ENCODE measurements around the gene COLQ. TPM values are rescaled to one million over a fixed set of nuclear protein-coding genes. Genes with fewer than 3 reads are reported as not detected.

The COLQ gene
- total RNA-seq, 6 experiments from 2014 or later = 0.25 to 1.2 (median 0.83) TPM

DNA sequence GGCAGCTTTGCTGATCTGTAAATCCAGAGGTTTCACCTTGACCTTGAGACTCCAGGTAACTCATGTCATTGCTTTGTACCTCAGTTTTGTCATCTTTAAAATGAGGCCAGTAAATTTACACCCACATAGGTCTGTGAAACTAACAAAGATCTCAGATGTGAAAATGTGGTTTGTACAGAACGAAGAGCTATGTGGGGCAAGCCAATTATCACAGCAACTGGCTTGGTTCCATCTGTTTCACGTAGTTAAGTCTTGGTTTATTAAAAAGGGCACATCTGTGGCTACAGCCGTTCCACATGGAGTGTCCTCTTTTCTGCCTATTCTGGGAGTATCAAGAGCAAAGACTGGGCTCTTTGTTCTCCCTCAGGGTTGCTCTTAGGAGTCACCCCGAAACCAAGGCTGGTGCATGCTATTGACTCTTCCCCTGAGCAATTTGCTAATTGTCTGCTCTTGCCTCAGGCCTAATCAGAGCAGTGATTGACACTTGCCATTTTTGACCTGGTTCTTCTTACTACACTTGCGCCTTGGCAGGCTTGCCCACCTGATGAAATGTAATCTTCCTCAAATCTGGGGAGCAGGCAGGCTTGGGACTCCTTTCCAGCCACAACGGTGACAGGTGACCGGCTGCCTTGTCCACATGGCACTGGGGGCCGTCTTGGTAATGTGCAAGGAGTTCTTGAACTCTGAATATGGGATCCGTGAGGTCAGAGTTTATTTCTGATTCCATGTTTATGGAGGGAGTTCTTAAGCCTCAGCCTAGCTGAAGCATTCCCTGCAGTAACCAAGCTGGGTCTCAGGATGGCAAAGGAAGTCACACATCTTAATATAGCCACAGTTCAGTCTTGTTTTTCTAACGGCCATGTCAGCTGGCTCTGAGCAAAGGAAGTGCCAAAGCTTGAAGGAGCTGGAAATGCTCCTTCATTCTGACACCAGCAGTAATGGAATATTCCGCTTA, 54.0 kb downstream of the COLQ start:
- no peak for DNase-seq
- no peak overlapping the region for H3K4me3 ChIP-seq
- H3K27ac ChIP-seq = no peak overlapping the region
- TF ChIP-seq CTCF (IDR thresholded peaks at IDR 0.05) (no peak), POLR2A (IDR thresholded peaks at IDR 0.05) (no peak)
- intact Hi-C loops (cut with DNase I) = no loop called here
- ATAC-seq = peak in 1 of 4 donors; percentile 28
- H3K27me3 ChIP-seq = no peaks in the 10 kb centered on the region
- no peaks in the 10 kb centered on the region for H3K36me3 ChIP-seq
- 78% methylated on average over 9 of the region's 11 CpGs for WGBS (ENCODE audit: insufficient coverage, low coverage, low lambda C conversion rate, missing lambda C conversion rate)
- H3K9me3 ChIP-seq = no peaks in the 10 kb centered on the region
- H3K4me1 ChIP-seq = no peaks in the 10 kb centered on the region

- no peaks in the 10 kb centered on the region for H3K27me3 ChIP-seq
- ATAC-seq (no peak), DNase-seq (no peak)
- H3K4me3 ChIP-seq = no peak overlapping the region
- intact Hi-C loops (cut with DNase I) = no loop called here
- no peaks in the 10 kb centered on the region for H3K4me1 ChIP-seq
- H3K9me3 ChIP-seq = no peaks in the 10 kb centered on the region
- no peak for TF ChIP-seq POLR2A (IDR thresholded peaks at IDR 0.05)
- no peak for TF ChIP-seq CTCF (IDR thresholded peaks at IDR 0.05)
- no peaks in the 10 kb centered on the region for H3K36me3 ChIP-seq
- no peak overlapping the region for H3K27ac ChIP-seq
- 95% methylated on average over 3 of the region's 6 CpGs for whole genome bisulfite sequencing (ENCODE audit: insufficient coverage, low coverage, low lambda C conversion rate, missing lambda C conversion rate)
These were observed 55.5 kb downstream of the COLQ start for GRCh38 chr3:15465876-15466585.

DNA sequence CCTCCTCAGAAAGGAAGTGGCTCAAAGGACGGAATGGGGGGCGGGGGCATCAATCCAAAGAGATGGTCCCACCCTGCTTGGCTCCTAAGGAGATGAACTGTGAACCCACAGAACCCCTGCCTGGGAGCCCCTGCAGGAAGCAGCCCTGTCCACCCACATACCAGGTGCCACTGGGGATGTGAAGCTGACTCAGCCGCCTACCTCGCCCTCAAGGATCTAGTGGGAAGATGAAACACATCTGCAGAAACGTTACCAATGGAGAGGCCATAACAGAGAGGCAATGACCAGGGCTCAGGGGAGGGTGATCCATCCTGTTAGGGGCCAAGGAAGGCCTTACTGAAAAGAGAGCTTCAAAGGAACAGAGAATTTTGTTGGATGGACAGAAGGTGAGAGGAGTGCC, 59.1 kb downstream of the COLQ start:
- intact Hi-C loops (cut with DNase I) = no loop called here
- no peaks in the 10 kb centered on the region for H3K27me3 ChIP-seq
- WGBS (ENCODE audit: insufficient coverage, low coverage, low lambda C conversion rate, missing lambda C conversion rate) = 74% methylated on average over 3 of the region's 5 CpGs
- ATAC-seq = no peak
- no peak overlapping the region for H3K4me3 ChIP-seq
- no peak overlapping the region for H3K27ac ChIP-seq
- no peaks in the 10 kb centered on the region for H3K4me1 ChIP-seq
- H3K9me3 ChIP-seq = no peaks in the 10 kb centered on the region
- no peak for TF ChIP-seq POLR2A (IDR thresholded peaks at IDR 0.05)
- no peak for TF ChIP-seq CTCF (IDR thresholded peaks at IDR 0.05)
- H3K36me3 ChIP-seq = no peaks in the 10 kb centered on the region
- no peak for DNase-seq

GRCh38 chr3:15460891-15461531, 60.5 kb downstream of the COLQ start:
- no peak for DNase-seq
- Histone ChIP-seq H3K4me3 (no peak overlapping the region), H3K4me1 (no peaks in the 10 kb centered on the region), H3K27ac (no peak overlapping the region), H3K9me3 (no peaks in the 10 kb centered on the region), H3K27me3 (no peaks in the 10 kb centered on the region), H3K36me3 (no peaks in the 10 kb centered on the region)
- TF ChIP-seq POLR2A (IDR thresholded peaks at IDR 0.05) (no peak), CTCF (IDR thresholded peaks at IDR 0.05) (no peak)
- intact Hi-C loops (cut with DNase I) = no loop called here
- ATAC-seq = peak in 1 of 4 donors; percentile 15
- 31% methylated on average over 3 of the region's 4 CpGs for WGBS (ENCODE audit: insufficient coverage, low coverage, low lambda C conversion rate, missing lambda C conversion rate)
